NCI-H1105 treated with DMSO at 0.1 percent for 48 hours (cell line): ENCODE data around the gene ADAMTS17.

Experiments used
- DNase-seq: peaks from one replicate; lab custom pipeline; 2025; lab: John Stamatoyannopoulos, UW

The ADAMTS17 gene

DNA sequence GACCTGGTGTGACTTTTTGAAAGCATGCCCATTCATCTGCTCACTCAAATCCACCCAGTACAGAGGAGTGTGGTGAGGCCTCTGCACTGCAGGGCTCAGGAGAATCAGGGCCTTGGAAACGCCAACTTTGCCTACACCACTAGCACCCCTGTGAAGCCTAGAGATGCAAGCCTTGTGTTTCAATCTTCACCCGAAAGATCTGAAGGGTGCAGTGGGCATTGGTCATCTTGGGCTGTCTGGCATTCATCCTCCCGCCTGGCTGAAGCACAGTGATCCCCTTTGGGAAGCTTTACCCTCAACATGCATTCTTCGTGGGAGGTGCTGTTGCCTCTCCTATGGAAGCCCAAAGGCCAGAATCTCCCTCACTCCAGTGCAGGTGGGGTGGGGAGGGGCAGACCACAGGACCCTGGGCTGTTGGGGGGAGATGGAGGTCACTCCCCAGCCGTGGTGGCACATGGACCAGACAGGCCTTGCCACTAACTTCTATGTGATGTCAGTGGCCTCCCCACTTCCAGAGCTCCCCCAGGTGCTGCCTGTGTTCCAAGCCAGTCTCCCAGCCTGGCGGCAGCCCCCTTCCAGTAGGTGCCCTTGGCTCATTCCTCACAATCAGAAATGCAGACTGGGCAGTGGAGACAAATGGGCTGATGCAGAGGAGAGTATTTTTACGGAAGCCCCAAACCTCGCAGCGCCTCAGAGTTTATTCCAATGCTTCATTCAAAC is 92.5 kb downstream of the ADAMTS17 start:
- DNase-seq: no peak

DNA sequence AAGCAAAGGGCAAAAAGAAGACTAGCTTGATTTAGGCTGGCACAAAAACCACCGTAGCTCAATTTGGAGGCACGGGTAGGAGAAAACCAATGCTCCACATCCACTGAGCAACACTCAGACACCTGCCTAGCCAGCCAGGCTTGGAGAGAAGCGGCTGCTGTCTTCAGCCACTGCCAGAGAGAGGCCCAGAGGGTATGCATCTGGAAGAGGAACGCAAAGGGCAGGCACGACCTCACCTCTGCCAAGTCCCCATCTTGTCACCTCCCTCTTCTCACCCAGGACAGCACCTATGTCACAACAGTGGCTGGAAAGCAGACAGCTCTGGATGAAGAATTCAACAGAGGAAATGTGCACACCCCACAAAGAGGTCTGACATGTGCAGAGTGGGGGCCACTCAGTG is 93.5 kb downstream of the ADAMTS17 start:
- no peak for DNase-seq

DNA sequence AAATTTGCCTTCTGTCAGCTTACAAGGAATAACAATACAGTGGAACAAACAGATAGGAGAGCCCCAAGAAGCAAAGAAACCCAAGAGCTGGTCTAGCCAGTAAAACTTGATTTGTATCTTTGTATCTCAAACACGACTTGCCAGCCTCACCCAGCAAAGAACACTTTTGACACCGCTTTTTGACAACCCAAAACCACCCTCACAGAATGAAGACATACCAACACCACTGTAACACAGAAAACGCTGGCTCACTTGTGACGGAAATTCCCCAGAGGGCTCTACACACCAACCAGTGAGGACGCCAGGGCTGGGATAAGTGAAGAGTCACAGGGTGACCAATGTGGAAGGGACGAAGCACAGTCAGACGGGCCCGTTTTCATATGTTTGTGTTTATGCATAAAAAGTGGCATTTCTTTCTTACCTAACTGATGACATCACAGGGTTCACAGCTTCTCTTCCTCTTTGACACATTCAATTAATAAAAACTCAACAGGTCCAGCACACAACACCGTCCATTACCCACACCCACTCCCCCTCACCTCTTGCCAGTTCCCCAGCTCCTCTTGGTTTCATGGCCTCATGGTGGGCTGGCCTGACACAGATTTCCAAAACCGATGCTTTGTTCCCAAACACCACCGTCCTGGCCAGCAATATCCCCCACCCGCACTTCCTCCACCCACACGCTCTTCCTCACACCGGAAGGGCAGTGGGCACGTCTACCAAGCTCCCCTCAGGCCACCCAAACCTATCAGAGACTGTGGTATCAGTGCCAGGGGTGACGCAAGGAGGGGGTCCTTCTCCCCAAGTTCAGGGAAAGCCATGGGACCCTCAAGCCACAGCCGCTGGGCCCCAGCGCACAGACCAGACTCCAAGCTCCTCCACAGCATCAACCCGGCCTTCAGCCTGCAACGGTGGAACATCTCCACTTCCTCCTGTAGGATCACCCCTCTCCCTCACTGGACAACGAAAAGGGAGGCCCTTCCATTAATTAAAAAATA is 94.2 kb downstream of the ADAMTS17 start:
- no peak for DNase-seq

DNA sequence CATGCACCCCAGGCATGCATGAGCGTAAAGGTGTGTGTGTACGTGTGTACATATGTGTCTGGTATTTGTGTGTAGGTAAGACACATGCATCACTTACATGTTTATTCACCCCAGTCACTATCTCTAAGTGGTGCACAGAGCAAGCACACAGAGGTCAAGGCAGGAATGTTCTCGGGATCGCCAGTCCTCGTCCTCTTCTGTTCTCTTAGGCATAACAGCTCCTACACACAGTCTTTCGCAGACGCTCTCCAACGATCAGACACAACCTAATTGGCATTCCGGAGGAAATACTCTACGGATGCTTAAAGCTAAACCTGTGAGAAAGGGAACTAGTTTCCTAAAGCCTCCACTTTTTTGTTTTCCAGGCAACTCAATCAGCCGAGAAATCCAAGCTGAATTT is 95.9 kb downstream of the ADAMTS17 start:
- no peak for DNase-seq

DNA sequence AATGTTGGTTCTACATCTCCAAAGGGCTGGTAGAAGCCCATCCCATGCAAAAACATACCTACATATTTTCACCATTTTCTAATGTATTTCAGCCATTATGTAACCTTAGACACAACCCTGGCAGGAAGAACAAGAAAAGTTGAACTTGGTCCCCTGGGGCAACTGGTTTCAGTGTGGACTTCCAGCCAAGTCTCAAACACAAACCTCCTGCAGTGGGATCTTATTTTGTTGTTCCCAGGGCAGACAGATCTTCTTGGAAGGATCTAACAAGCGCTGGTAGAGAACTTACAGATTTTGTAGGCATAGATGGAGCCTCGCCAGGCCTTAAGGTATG is 96.3 kb downstream of the ADAMTS17 start:
- no peak for DNase-seq

GRCh38 chr15:100244796-100245486 is 96.8 kb downstream of the ADAMTS17 start:
- DNase-seq: no peak

- DNase-seq: no peak
Observed at GRCh38 chr15:100242989-100243388, 98.8 kb downstream of the ADAMTS17 start.

DNA sequence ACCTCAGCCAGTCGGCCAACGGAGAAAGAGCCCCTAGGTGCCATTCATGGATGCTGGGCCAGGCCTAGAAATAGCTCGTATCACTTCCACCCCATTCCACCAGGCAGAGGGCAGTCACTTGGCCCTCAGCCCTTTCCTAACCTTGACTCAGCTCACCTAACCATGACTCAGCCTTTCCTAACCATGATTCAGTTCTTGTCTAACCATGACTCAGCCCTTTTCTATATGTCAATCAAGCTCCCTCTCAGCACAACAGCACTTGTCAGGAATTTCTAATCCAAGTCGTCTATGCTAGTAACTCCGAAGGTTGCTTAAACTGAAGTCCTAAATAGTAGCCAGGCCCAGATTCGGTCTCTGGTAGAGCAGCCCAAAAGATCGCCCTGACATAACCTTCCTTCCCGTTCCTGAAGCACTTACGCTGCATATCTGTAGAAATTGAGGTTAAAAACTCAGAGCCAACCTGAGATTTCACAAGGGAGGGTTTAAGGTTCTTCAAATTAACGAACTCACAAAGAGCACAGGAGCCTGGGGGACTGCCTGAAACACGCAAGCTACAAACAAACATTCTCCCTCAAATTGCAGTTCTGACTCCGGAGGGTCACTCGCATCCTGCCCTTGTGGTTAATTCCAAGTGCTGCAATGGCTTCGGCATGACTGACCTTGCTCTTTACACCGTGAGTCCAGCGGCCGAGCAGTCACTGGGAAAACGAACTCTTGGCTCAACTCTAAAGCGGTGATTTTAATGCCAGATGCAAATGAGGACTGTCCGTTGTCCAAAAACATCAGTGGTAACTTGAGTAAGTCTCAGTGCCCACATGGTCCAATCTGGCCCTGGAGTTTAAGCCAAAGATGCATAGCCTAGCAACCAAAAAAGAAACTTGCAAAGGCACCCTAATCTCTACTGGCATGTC is 99.9 kb downstream of the ADAMTS17 start:
- DNase-seq: peak; percentile 11

DNA sequence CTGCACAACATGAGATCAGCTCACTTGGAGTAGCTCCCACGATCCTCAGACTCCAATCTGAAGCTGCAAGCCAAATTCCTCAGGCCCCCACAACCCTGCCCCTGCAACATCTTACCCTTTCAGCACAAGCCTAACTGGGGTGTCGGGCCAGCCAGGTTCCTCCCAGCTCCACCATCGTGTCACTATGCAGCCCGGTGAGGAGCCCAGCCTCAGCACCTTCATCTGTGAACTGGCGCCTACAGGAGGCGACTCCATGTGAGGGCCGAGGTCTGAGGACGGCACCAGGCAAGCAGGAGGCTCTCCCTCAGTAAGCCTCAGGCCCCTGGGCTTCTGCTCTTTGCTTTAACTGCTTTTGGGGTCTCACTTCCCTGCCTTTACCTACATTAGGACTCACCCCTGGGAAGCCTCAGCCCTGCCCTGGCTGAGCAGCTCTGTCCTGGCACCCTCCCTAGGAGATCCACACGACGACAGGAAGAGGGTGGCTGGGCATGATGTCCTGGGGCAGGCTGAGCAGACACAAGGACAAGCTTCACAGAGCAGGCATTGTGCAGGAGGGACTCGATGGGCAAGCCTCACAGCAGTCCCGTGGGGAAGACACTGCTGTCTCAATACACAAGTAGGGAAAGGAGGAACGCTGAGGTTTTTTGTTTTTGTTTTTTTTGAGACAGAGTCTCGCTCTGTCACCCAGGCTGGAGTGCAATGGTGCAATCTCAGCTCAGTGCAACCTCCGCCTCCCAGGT is 104.6 kb downstream of the ADAMTS17 start:
- no peak for DNase-seq

- DNase-seq: no peak
Observed at GRCh38 chr15:100235030-100235617, 106.7 kb downstream of the ADAMTS17 start.

DNA sequence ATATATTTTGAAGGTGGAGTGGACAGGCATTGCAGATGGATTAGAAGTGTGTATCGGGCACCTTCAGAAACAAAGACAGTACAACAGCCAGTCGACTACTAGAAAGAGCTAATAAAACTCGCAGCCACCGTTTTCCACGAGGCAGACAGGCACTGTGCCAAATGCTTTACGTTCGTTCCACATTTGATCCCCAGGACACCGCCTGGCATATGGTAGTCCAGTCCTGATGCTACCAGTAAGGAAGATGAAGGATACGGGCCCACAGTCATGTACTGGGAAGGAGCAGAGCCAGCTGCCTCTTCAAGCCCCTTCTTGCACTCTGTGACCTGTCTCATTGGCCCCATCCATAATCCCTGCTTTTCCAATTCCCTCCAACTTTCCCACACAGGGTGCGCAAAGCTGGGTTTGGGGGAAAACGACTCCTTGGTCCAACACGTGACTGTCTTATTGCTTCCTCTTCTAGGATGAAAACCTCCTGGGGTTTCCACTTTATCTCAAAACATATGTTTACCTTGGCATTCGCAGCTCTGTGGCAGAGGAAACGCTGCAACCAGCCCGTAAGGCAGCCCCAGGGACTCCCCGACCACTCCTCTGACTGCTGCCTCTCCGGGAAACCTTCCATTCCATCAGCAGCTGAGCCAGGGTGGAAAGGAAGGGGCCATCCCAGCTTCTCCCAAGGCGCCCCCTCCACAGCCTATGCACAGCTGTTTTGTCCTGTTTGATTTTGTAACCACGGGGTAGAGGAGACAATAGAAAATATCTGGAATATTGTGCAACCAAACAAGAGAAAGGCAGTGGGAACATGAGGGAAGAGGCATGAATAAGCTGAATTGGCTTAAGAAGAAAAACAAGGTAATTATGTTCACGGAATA is 107.4 kb downstream of the ADAMTS17 start:
- DNase-seq: no peak

GRCh38 chr15:100230784-100231183 is 111.0 kb downstream of the ADAMTS17 start:
- DNase-seq: peak; percentile 78

DNA sequence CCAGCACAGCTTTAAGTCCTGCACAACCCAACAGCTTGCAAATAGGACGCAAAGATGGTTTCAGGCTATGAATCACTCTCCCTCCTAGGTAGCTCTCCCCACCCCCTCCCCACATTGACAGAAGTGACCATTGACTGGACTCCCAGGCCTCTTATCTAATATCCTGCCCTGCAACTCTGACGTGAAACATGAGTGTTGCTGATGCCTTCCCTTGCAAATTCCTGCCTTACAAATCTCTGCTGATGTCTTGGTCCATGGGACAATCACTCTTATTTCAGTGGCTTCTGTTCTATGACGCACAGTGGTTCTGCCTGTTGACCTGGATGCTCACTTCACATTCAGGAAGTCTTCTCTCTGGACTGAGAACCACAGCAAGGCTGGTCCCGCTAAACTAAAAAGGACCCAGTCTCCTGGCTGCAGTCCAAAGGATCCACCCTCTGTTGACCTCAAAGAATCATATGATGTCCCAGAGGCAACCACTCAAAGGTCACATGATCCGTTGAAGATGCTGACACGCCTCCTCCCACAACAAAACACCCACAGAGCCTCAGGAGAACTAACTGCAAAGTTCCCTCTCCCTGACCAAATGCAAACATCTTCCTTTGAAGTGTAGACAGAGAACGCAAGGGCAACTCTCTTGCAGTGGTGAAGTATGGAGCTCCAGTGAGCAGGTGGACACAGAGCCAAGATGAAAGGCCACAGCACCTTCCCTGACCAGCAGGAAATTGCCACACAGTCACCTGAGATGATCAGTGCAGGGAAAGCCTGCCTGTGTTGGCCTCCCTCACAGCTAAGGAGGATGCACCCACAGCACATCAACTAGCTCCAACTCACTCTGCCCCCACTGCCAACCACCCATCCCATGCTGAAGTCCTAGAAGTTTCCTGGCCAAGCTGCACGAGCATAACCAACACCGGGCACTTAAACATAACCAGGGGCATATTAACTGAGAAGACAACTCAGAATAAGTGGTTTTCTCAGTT is 112.3 kb downstream of the ADAMTS17 start:
- DNase-seq: no peak

DNA sequence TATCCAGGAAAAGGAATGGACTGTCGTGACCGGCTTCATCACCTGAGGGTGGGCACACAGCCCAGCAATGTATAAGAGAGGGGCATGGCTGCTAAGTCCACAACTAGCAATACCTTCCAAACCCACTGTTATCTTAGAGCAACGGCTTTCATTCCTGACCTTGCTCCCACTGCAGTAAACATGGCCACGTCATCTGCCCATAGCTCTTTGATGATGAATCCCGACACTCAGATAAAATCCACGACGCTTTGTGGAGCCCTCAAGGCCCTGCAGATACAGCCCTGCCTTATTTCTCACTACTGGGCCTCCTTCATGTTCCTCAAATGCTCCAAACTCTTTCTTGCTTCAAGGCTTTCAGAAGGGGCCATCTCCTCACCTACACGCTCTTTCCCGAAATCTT is 114.0 kb downstream of the ADAMTS17 start:
- DNase-seq: no peak

- no peak for DNase-seq
Observed at GRCh38 chr15:100226107-100226506, 115.7 kb downstream of the ADAMTS17 start.

- no peak for DNase-seq
Observed at GRCh38 chr15:100224206-100225185, 117.3 kb downstream of the ADAMTS17 start.

DNA sequence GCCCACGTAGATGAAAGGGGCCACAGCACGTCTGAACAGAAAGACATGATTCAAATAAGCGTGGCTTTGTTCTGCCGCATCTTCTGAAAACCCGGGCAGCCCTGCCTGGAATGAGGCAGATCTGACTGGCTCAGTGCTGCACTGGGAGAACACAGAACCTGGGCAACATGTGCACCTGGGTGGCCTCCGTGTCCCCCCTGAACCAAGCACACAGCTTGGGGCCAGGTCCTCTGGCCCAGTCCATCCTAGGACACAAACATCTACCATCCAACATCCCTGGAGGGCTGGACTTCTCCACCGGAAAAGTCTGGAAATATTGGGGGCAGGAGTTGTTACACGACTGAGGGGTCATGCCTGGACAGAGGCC is 119.4 kb downstream of the ADAMTS17 start:
- DNase-seq: no peak
